Gastroesophageal sphincter (tissue), 4 donors: ENCODE data around the gene GDF15. TPM values are rescaled to one million over a fixed set of nuclear protein-coding genes. Genes with fewer than 3 reads are reported as not detected.
"Not testable (repeated sequence)": the region's sequence is repeated elsewhere in the genome, so short reads cannot be mapped to it uniquely, and the experiment has no call there.

ENCODE experiments used
- ATAC-seq: fragments of 150-250 bp; one replicate; pipeline ENCODE4 v1.9.1; 2016; ENCODE audit warnings: mild to moderate bottlenecking, moderate library complexity
- H3K27ac ChIP-seq, 4 donors: fragments of 200-600 bp; sonication (generic) in 3 of 4; 1 replicate in 3 of 4; 2 replicates in 1 of 4; pipeline ENCODE4 v1.5.1; 2016 to 2019
- H3K27me3 ChIP-seq: fragments of 200-600 bp; sonication (generic); one replicate; pipeline ENCODE4 v1.5.1; 2019
- H3K36me3 ChIP-seq, 2 donors: fragments of 200-600 bp; sonication (generic); one replicate each; pipeline ENCODE4 v1.5.1; 2019; ENCODE audit warnings: control low read depth in 1 of 2
- H3K4me1 ChIP-seq, 3 donors: fragments of 200-600 bp; sonication (generic); 1 replicate in 2 of 3; 2 replicates in 1 of 3; pipeline ENCODE4 v1.5.1; 2016 to 2019; ENCODE audit warnings: control low read depth in 2 of 3
- H3K4me3 ChIP-seq, 2 donors: fragments of 200-600 bp; sonication (generic); one replicate each; pipeline ENCODE4 v1.5.1; 2019; ENCODE audit warnings: mild to moderate bottlenecking in 1 of 2, moderate library complexity in 1 of 2
- H3K9me3 ChIP-seq, 3 donors: fragments of 200-600 bp; sonication (generic); one replicate each; pipeline ENCODE4 v1.5.1; 2017 to 2019; ENCODE audit warnings: control low read depth in 2 of 3
- EP300 ChIP-seq: sonication (generic); formaldehyde crosslinking; IDR thresholded peaks from one replicate; pipeline ENCODE4 v1.6.1; 2017; ENCODE audit warnings: antibody characterized with exemption, mild to moderate bottlenecking
- POLR2A ChIP-seq, 2 donors: fragments of 450-650 bp; IDR thresholded peaks; one replicate each; pipeline ENCODE4 v1.6.1; 2017; ENCODE audit warnings: antibody characterized with exemption in 2 of 2, mild to moderate bottlenecking in 2 of 2, moderate library complexity in 1 of 2
- POLR2AphosphoS5 ChIP-seq: sonication (generic); formaldehyde crosslinking; IDR thresholded peaks from one replicate; pipeline ENCODE4 v1.6.1; 2017; ENCODE audit warnings: antibody characterized with exemption
- WGBS, 2 donors: methylation state at CpG; one replicate each; pipeline ENCODE4 v1.1.5; 2018; ENCODE audit warnings: low coverage in 1 of 2; 5-methylcytosine and 5-hydroxymethylcytosine counted together
- total RNA-seq, 4 donors: library from RNA; depleted of rRNA; stranded (reverse); fragments of >200 nt; gene quantifications; one replicate each; pipeline ENCODE4 v1.1.0, GENCODE V29; 2016
- TF ChIP-seq, protein P1 (sequence below), 4 experiments: fragments of 200-600 bp in 2 of 4; fragments of 450-650 bp in 2 of 4; sonication (generic) in 1 of 4; IDR thresholded peaks; one replicate each; pipeline ENCODE4 v1.5.1; 2017 to 2019; ENCODE audit warnings: antibody characterized with exemption in 4 of 4, mild to moderate bottlenecking in 2 of 4, moderate library complexity in 2 of 4

GDF15 gene
- total RNA-seq, 4 donors from 2014 or later = 0.62 to 3.7 (median 3.0) TPM

DNA sequence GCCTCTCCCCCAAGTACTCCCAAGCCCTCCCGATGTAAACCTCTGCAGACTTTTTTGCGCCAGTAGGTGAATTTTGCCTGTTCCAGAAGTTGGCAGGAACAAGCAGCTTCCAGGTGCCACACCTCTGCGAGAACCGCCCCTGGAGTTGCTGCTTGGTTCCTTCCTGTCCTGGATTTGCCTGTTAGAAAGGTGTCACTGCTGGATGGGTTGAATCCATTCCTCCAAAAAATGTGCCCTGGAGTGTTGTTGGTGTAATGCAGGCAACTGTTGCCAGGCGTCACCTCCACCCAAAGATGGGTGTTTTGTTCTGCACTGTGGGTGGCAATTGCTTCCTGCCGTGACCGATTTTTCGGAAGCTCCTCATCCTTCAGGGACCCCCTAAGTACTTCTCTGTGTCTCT, 39.9 kb upstream of the GDF15 start:
- Histone ChIP-seq H3K27me3 (no peaks in the 10 kb centered on the region), H3K9me3 (no peaks in the 10 kb centered on the region), H3K4me3 (no peak overlapping the region), H3K27ac (no peak overlapping the region), H3K36me3 (peaks cover 0 to 50% of the 10 kb centered on the region in 2 donors), H3K4me1 (peaks cover 0 to 38% (median 3%) of the 10 kb centered on the region in 3 donors)
- ATAC-seq = no peak
- TF ChIP-seq POLR2AphosphoS5 (no peak), EP300 (no peak), POLR2A (IDR thresholded peaks at IDR 0.05) (no peak)
- TF ChIP-seq, protein P1, sequence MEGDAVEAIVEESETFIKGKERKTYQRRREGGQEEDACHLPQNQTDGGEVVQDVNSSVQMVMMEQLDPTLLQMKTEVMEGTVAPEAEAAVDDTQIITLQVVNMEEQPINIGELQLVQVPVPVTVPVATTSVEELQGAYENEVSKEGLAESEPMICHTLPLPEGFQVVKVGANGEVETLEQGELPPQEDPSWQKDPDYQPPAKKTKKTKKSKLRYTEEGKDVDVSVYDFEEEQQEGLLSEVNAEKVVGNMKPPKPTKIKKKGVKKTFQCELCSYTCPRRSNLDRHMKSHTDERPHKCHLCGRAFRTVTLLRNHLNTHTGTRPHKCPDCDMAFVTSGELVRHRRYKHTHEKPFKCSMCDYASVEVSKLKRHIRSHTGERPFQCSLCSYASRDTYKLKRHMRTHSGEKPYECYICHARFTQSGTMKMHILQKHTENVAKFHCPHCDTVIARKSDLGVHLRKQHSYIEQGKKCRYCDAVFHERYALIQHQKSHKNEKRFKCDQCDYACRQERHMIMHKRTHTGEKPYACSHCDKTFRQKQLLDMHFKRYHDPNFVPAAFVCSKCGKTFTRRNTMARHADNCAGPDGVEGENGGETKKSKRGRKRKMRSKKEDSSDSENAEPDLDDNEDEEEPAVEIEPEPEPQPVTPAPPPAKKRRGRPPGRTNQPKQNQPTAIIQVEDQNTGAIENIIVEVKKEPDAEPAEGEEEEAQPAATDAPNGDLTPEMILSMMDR (IDR thresholded peaks at IDR 0.05) = no peak
- 64% methylated on average over 8 of the region's 8 CpGs for WGBS, 2 donors

DNA sequence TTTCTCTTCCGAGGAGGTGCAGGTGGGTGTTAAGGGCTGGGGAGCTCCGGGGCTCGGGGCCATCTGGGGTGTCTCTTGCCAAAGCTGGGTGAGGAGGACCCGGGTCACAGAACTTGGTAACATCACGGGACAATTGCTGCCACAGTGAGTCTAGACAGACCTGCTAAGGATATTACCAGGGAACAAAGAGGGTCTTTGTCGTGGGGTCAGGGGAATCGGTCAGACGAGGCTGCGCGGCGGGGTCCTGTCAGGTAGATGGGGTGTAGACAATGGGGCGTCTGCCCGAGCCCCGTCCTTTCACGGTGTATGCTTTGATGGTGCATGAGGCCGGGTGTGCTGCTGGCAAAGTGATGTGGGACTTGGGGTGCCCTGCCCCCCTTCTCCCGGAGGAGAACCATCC, 37.8 kb upstream of the GDF15 start:
- TF ChIP-seq, protein P1 (IDR thresholded peaks at IDR 0.05) = no peak
- no peak for TF ChIP-seq EP300
- TF ChIP-seq POLR2AphosphoS5 = no peak
- TF ChIP-seq POLR2A (IDR thresholded peaks at IDR 0.05) = no peak
- 87% methylated on average over 9 of the region's 17 CpGs; no CpG with 5 or more reads in 1 of the 2 donors for WGBS, 2 donors
- H3K27me3 ChIP-seq = no peaks in the 10 kb centered on the region
- H3K4me1 ChIP-seq = peaks cover 0 to 23% (median 0%) of the 10 kb centered on the region in 3 donors
- ATAC-seq = no peak
- H3K9me3 ChIP-seq = no peaks in the 10 kb centered on the region
- H3K4me3 ChIP-seq = no peak overlapping the region
- H3K27ac ChIP-seq = no peak overlapping the region
- peaks cover 0 to 48% of the 10 kb centered on the region in 2 donors for H3K36me3 ChIP-seq

DNA sequence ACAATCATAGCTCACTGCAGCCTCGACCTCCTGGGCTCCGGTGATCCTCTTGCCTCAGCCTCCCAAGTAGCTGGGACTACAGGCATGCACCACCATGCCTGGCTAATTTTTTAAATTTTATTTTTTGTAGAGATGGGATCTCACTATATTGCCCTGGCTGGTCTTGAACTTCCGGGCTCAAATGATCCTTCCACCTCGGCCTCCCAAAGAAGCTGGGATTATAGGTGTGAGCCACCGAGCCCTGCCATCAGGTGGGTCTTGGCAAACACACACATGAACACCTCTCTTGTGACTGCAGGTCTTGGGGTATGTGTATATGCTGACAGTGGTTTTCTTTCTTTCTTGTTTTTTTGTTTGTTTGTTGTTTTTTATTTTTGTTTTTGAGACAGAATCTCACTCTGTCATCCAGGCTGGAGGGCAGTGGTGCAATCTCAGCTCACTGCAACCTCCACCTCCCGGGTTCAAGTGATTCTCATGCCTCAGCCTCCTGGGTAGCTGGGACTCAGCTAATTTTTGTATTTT, 37.1 kb upstream of the GDF15 start:
- not testable (repeated sequence) for H3K27ac ChIP-seq, H3K4me3 ChIP-seq, H3K27me3 ChIP-seq, H3K9me3 ChIP-seq, ATAC-seq
- WGBS, 2 donors = 85 to 88% methylated on average over 4 to 5 of the region's 6 CpGs
- peaks cover 0 to 19% (median 0%) of the 10 kb centered on the region in 3 donors for H3K4me1 ChIP-seq
- H3K36me3 ChIP-seq = peaks cover 0 to 46% of the 10 kb centered on the region in 2 donors

DNA sequence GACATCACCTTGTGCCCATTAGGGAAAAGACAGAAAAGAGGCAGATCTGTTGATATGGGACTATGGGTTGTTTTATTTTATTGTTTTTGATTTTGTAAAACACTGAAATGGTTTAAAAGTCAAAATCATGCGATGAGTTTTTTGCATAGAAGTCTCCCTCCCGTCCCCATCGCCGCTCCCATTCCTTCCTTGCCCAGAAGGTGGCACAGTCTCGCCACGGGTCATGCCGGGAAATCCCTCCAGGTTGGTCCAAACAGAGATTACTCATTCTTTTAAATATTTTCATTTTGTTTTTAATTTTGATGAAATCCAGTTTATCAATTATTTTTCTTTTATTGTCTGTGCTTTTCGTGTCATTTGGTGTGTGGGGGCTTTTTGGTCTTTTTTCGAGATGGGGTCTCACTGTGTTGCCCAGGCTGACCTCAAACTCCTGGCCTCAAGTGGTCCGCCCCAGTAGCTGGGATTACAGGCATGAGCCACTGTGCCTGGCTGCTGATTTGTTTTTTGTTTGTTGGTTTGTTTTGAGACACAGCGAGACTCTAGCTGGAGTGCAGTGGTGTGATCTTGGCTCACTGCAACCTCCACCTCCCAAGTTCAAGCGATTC, 36.3 kb upstream of the GDF15 start:
- Histone ChIP-seq H3K4me1 (peaks cover 0 to 12% (median 0%) of the 10 kb centered on the region in 3 donors), H3K27ac (no peak overlapping the region), H3K27me3 (no peaks in the 10 kb centered on the region), H3K9me3 (no peaks in the 10 kb centered on the region), H3K4me3 (no peak overlapping the region), H3K36me3 (peaks cover 0 to 40% of the 10 kb centered on the region in 2 donors)
- TF ChIP-seq POLR2AphosphoS5 (no peak), POLR2A (IDR thresholded peaks at IDR 0.05) (no peak), EP300 (no peak)
- TF ChIP-seq, protein P1 (IDR thresholded peaks at IDR 0.05) = peak in 3 of 4 experiments; percentile 52 to 76 (median 75)
- WGBS, 2 donors = 49 to 60% methylated on average over 9 to 12 of the region's 12 CpGs
- ATAC-seq = no peak

DNA sequence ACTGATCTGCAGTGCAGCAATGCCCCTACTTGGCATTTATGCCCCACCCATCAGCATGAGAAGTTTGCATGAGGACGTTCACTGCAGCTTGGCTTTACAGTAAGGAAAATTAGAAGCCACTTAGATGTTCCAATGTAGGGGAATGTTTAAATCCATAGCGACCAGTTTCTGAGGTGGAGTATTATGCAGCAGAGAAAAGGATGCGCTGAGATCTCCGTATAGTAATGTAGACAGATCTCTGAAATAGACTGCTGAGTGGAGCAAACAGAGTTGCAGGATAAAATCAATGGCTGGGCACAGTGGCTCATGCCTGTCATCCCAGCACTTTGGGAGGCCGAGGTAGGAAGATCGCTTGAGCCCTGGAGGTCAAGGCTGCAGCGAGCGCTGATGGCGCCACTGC, 35.5 kb upstream of the GDF15 start:
- ATAC-seq = no peak
- Histone ChIP-seq H3K36me3 (peaks cover 0 to 38% of the 10 kb centered on the region in 2 donors), H3K27me3 (no peaks in the 10 kb centered on the region), H3K27ac (no peak overlapping the region), H3K4me3 (no peak overlapping the region), H3K9me3 (no peaks in the 10 kb centered on the region), H3K4me1 (peaks cover 0 to 8% (median 0%) of the 10 kb centered on the region in 3 donors)
- 75 to 85% methylated on average over 4 to 9 of the region's 9 CpGs for WGBS, 2 donors
- TF ChIP-seq POLR2A (IDR thresholded peaks at IDR 0.05) = no peak
- TF ChIP-seq, protein P1 (IDR thresholded peaks at IDR 0.05) = no peak
- no peak for TF ChIP-seq EP300
- no peak for TF ChIP-seq POLR2AphosphoS5
